Ovary (tissue), 9 donors: Measurements from ENCODE around the gene PTCHD4. TPM values are rescaled to one million over a fixed set of nuclear protein-coding genes. Genes with fewer than 3 reads are reported as not detected.
"Not testable (repeated sequence)": the region's sequence is repeated elsewhere in the genome, so short reads cannot be mapped to it uniquely, and the experiment has no call there.

Experiments
- DNase-seq, 5 donors: peaks; one replicate each; pipeline ENCODE4 v3.0.0-alpha.2; 2019 to 2020
- H3K27ac ChIP-seq, 2 donors: fragments of 200-600 bp; one replicate each; pipeline versions ENCODE4 v1.5.1 to v1.8.0; 2019 to 2022
- H3K27me3 ChIP-seq: fragments of 200-600 bp; one replicate; pipeline ENCODE4 v1.8.0; 2022
- H3K36me3 ChIP-seq: fragments of 200-600 bp; sonication (generic); one replicate; pipeline ENCODE4 v1.5.1; 2019
- H3K4me1 ChIP-seq: one replicate; pipeline ENCODE4 v1.8.1; 2013; ENCODE audit warnings: mild to moderate bottlenecking, moderate library complexity; ENCODE audit not compliant: insufficient read depth
- H3K4me3 ChIP-seq: fragments of 200-600 bp; sonication (generic); one replicate; pipeline ENCODE4 v1.5.1; 2017
- H3K9me3 ChIP-seq, 2 donors: fragments of 200-600 bp in 1 of 2; sonication (generic) in 1 of 2; one replicate each; pipeline versions ENCODE4 v1.5.1 to v1.8.1; 2013 to 2019; ENCODE audit warnings: mild to moderate bottlenecking in 1 of 2, moderate library complexity in 1 of 2
- CTCF ChIP-seq, 3 donors: fragments of 450-650 bp in 2 of 3; fragments of 200-600 bp in 1 of 3; IDR thresholded peaks; one replicate each; pipeline versions ENCODE4 v1.5.1 to v1.8.0; 2016 to 2022; ENCODE audit warnings: antibody characterized with exemption in 3 of 3, mild to moderate bottlenecking in 1 of 3
- EP300 ChIP-seq: sonication (generic); formaldehyde crosslinking; IDR thresholded peaks from one replicate; pipeline ENCODE4 v1.6.1; 2017; ENCODE audit warnings: antibody characterized with exemption
- POLR2A ChIP-seq: fragments of 450-650 bp; IDR thresholded peaks from one replicate; pipeline ENCODE4 v1.6.1; 2017; ENCODE audit warnings: antibody characterized with exemption, mild to moderate bottlenecking, moderate library complexity
- WGBS, 3 donors: extraction: QIAGEN DNeasy Blood & Tissue Kit in 1 of 3; methylation state at CpG; one replicate each; pipeline versions ENCODE4 v1.1.5 to v1.1.7; 2013 to 2017; 5-methylcytosine and 5-hydroxymethylcytosine counted together
- intact Hi-C, 4 donors: fragments of 100-400 bp; cut with DNase I; formaldehyde crosslinking; loops; one replicate each; pipeline versions ENCODE4 v1.11.0 to v1.15.1; 2022 to 2023
- polyA plus RNA-seq, 2 donors: library from polyadenylated mRNA; stranded (reverse); fragments of 200-250 nt in 1 of 2; fragments of 350-450 nt in 1 of 2; fragmentation: Illumina TruSeq in 1 of 2; extraction: RNeasy Lipid Tissue Mini Kit (QIAGEN cat#74804) in 1 of 2; gene quantifications; one replicate each; pipeline ENCODE4 v1.2.3, GENCODE V29; 2013 to 2014
- total RNA-seq, 7 donors: library from RNA; depleted of rRNA in 2 of 7; stranded (reverse); fragments of >200 nt in 2 of 7; fragmentation: NEBNext Ultra II Directional in 3 of 7; extraction: Animal tissue kit (Norgen Biotek cat#: 25700) in 3 of 7; gene quantifications; one replicate each; pipeline versions ENCODE4 v1.1.0 to v1.2.4, GENCODE V29; 2016 to 2023
- donor health status: DM: no; HTN: no; CAD: no; lungs with moderate emphysema.
- donor health status: DM: no; HTN: no; CAD: no.
- donor health status: Bipolar disorder and iron deficiency.
- donor health status: DM: yes; HTN: yes; CAD: no.
- donor health status: DM: no; HTN: no; CAD: no.
- donor health status: DM: yes; HTN: yes; CAD: no.

The PTCHD4 gene
- total and polyA plus RNA-seq, 9 donors = 0.07 to 4.6 (median 0.81) TPM

GRCh38 chr6:48135323-48136084 is 24.5 kb upstream of the PTCHD4 start:
- no peak for DNase-seq
- Histone ChIP-seq H3K27me3 (no peaks in the 10 kb centered on the region), H3K9me3 (no peaks in the 10 kb centered on the region), H3K27ac (no peak overlapping the region), H3K36me3 (no peaks in the 10 kb centered on the region), H3K4me1 (no peaks in the 10 kb centered on the region), H3K4me3 (no peak overlapping the region)
- WGBS, 3 donors = 39 to 45% (median 40%) methylated on average over 5 of the region's 5 CpGs
- no peak for TF ChIP-seq CTCF (IDR thresholded peaks at IDR 0.05)
- no peak for TF ChIP-seq POLR2A
- no peak for TF ChIP-seq EP300
- intact Hi-C loops = no loop called here

DNA sequence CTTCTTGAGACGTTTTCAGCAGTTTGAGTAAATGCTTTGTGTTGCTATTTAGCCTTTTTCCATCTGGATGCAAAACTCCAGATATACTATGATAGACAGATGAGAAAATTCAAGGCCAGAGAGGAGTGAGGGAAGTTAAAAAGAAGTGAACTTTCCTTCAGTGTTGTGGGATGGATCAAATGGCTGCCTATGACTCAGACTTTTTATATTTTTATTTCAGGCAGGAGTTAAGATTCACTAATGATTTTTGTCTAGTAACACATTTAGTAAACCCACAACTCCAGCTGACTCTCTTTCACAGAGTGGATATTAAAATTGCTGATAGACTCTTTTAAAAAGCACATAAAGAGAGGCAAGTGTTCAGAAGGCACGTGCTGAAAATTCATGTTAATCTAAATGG is 23.2 kb upstream of the PTCHD4 start:
- intact Hi-C loops = no loop called here
- Histone ChIP-seq H3K27me3 (no peaks in the 10 kb centered on the region), H3K9me3 (no peaks in the 10 kb centered on the region), H3K4me1 (no peaks in the 10 kb centered on the region), H3K36me3 (no peaks in the 10 kb centered on the region), H3K4me3 (no peak overlapping the region), H3K27ac (no peak overlapping the region)
- TF ChIP-seq CTCF (IDR thresholded peaks at IDR 0.05) = no peak
- no peak for TF ChIP-seq EP300
- no peak for TF ChIP-seq POLR2A
- DNase-seq = no peak
- WGBS, 3 donors = 20 to 22% (median 20%) methylated on average over 2 of the region's 2 CpGs

DNA sequence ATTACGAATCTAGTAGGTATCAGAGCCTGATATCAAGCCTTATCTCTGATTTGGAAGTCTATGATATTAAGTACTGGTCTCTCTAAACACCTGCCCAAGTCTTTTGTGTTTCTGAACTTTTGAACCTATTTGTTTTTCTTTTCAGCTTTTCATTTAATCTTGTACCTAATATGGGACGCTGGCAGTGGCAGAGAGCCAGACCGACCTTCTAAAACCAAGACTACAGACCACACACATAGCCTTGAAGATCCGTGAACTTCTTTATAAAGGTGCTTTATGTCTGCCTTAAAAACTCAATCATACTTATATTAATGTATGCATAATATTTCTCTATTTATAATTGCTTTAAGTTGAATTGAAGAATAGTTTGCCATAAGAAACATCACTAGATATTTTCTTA is 12.6 kb upstream of the PTCHD4 start:
- intact Hi-C loops = no loop called here
- H3K27me3 ChIP-seq = no peaks in the 10 kb centered on the region
- 44 to 65% (median 47%) methylated on average over 4 of the region's 4 CpGs for WGBS, 3 donors
- H3K4me1 ChIP-seq = no peaks in the 10 kb centered on the region
- DNase-seq = no peak
- H3K36me3 ChIP-seq = no peaks in the 10 kb centered on the region
- H3K9me3 ChIP-seq = no peaks in the 10 kb centered on the region
- TF ChIP-seq CTCF (IDR thresholded peaks at IDR 0.05) (no peak), POLR2A (no peak), EP300 (no peak)
- no peak overlapping the region for H3K27ac ChIP-seq
- H3K4me3 ChIP-seq = no peak overlapping the region

GRCh38 chr6:48121983-48122749 is 11.2 kb upstream of the PTCHD4 start:
- DNase-seq, H3K4me3 ChIP-seq, H3K36me3 ChIP-seq, intact Hi-C loops, H3K9me3 ChIP-seq, H3K27ac ChIP-seq, H3K27me3 ChIP-seq, H3K4me1 ChIP-seq: not testable (repeated sequence)
- 68 to 85% (median 70%) methylated on average over 1 of the region's 1 CpG for WGBS, 3 donors
